Vagina (tissue), 2 donors: ENCODE measurements around the gene ST6GALNAC3.

Experiments
- CTCF ChIP-seq, 3 experiments: fragments of 450-650 bp in 2 of 3; fragments of 200-600 bp in 1 of 3; sonication (generic) in 1 of 3; IDR thresholded peaks; one replicate each; pipeline ENCODE4 v1.5.1; 2017 to 2019; ENCODE audit warnings: antibody characterized with exemption in 3 of 3, mild to moderate bottlenecking in 2 of 3, moderate library complexity in 2 of 3
- POLR2A ChIP-seq, 2 donors: fragments of 450-650 bp; IDR thresholded peaks; one replicate each; pipeline ENCODE4 v1.6.1; 2017; ENCODE audit warnings: antibody characterized with exemption in 2 of 2, mild to moderate bottlenecking in 2 of 2, moderate library complexity in 2 of 2
- POLR2AphosphoS5 ChIP-seq, 2 donors: sonication (generic); formaldehyde crosslinking; IDR thresholded peaks; one replicate each; pipeline ENCODE4 v1.9.0; 2017; ENCODE audit warnings: antibody characterized with exemption in 2 of 2, mild to moderate bottlenecking in 2 of 2, low read depth in 1 of 2; ENCODE audit not compliant: insufficient read depth in 1 of 2

DNA sequence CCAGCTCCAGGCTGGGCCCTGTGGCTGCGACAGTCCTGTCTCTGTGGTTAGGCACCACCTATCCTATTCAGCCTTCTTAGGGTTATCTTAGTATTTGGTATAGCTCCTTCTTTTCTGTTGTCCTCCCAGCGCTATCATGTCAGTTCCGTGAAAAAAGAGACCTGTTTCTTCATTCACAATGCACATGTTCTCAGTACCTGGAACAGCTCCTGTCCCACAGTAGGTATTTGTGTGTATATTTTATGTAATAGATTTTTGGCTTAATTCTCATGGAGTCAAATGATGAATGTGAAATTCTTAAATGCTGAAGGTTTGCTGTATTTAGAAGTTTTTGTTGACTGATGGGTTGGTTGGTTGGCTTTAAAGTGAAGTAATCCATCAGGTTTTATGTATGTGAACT, 279.7 kb downstream of the ST6GALNAC3 start:
- TF ChIP-seq CTCF (IDR thresholded peaks at IDR 0.05) (no peak), POLR2AphosphoS5 (IDR thresholded peaks at IDR 0.05; ENCODE audit: insufficient read depth in 1 of 2, low read depth in 1 of 2) (no peak), POLR2A (IDR thresholded peaks at IDR 0.05) (no peak)
